Measurements from ENCODE around the gene SIL1.
"Not testable (repeated sequence)": the region's sequence is repeated elsewhere in the genome, so short reads cannot be mapped to it uniquely, and the experiment has no call there.

Gene SIL1

GRCh38 chr5:138933522-138934290 is 264.5 kb downstream of the SIL1 start:
- no peak for FAIRE-seq
- no peak for DNase-seq (ENCODE audit: insufficient read length)
- TF ChIP-seq POLR2AphosphoS5 (IDR thresholded peaks at IDR 0.05; ENCODE audit: low read depth, low read length): no peak

DNA sequence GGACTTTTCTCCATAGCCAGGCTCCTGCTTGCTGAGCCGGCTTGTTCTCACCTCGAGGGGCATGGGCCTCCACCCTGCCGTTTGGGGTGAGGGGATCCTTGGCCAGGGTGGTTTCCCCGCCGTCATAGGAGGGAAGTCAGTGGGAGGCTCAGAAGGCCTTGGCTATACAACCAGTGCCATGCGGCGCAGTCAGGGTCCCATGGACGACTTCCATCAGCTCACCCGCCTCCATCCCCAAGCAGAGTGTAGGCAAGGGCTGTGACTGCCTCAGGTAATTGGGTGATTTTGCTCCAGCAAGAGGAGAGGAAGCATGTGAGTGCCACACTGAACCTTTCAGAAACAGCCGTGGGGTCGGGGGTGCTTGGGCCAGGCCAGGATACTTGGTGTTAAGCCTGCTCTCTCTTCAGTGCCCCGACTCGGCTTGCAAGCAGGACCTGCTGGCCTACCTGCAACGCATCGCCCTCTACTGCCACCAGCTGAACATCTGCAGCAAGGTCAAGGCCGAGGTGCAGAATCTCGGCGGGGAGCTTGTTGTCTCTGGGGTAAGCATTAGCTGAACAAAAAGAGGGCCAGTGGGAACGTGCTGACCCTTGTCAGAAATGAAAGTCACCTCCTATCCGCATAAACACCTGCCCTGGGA is 265.9 kb downstream of the SIL1 start:
- TF ChIP-seq POLR2AphosphoS5 (IDR thresholded peaks at IDR 0.05; ENCODE audit: low read depth, low read length) (no peak), POLR2A (IDR thresholded peaks at IDR 0.05; ENCODE audit: low read depth, low read length) (no peak), TAF1 (IDR thresholded peaks at IDR 0.05; ENCODE audit: borderline replicate concordance, low read depth, low read length) (no peak)
- DNase-seq (ENCODE audit: insufficient read length) (no peak), FAIRE-seq (no peak)

GRCh38 chr5:138930371-138931097 is 267.6 kb downstream of the SIL1 start:
- no peak for FAIRE-seq
- no peak for DNase-seq (ENCODE audit: insufficient read length)
- TF ChIP-seq TAF1 (IDR thresholded peaks at IDR 0.05; ENCODE audit: borderline replicate concordance, low read depth, low read length) (no peak), POLR2A (IDR thresholded peaks at IDR 0.05; ENCODE audit: low read depth, low read length) (no peak), POLR2AphosphoS5 (IDR thresholded peaks at IDR 0.05; ENCODE audit: low read depth, low read length) (no peak)

GRCh38 chr5:138929571-138929955 is 268.6 kb downstream of the SIL1 start:
- FAIRE-seq (no peak), DNase-seq (ENCODE audit: insufficient read length) (no peak)
- TF ChIP-seq TAF1 (IDR thresholded peaks at IDR 0.05; ENCODE audit: borderline replicate concordance, low read depth, low read length) (no peak), POLR2A (IDR thresholded peaks at IDR 0.05; ENCODE audit: low read depth, low read length) (no peak), POLR2AphosphoS5 (IDR thresholded peaks at IDR 0.05; ENCODE audit: low read depth, low read length) (no peak)

GRCh38 chr5:138927979-138928378 is 270.2 kb downstream of the SIL1 start:
- DNase-seq (ENCODE audit: insufficient read length): no peak
- FAIRE-seq: no peak
- TF ChIP-seq POLR2AphosphoS5 (IDR thresholded peaks at IDR 0.05; ENCODE audit: low read depth, low read length) (no peak), POLR2A (IDR thresholded peaks at IDR 0.05; ENCODE audit: low read depth, low read length) (no peak), TAF1 (IDR thresholded peaks at IDR 0.05; ENCODE audit: borderline replicate concordance, low read depth, low read length) (no peak)

- DNase-seq (ENCODE audit: insufficient read length) (no peak), FAIRE-seq (no peak)
- TF ChIP-seq TAF1 (IDR thresholded peaks at IDR 0.05; ENCODE audit: borderline replicate concordance, low read depth, low read length) (no peak), POLR2AphosphoS5 (IDR thresholded peaks at IDR 0.05; ENCODE audit: low read depth, low read length) (no peak), POLR2A (IDR thresholded peaks at IDR 0.05; ENCODE audit: low read depth, low read length) (no peak)
Measured at GRCh38 chr5:138927544-138927943, 270.6 kb downstream of the SIL1 start.

- DNase-seq (ENCODE audit: insufficient read length): no peak
- no peak for TF ChIP-seq POLR2AphosphoS5 (IDR thresholded peaks at IDR 0.05; ENCODE audit: low read depth, low read length)
- TF ChIP-seq POLR2A (IDR thresholded peaks at IDR 0.05; ENCODE audit: low read depth, low read length): no peak
- TF ChIP-seq TAF1 (IDR thresholded peaks at IDR 0.05; ENCODE audit: borderline replicate concordance, low read depth, low read length): no peak
- FAIRE-seq: no peak
Measured at GRCh38 chr5:138926688-138927448, 271.3 kb downstream of the SIL1 start.

- TF ChIP-seq POLR2AphosphoS5 (IDR thresholded peaks at IDR 0.05; ENCODE audit: low read depth, low read length) (no peak), POLR2A (IDR thresholded peaks at IDR 0.05; ENCODE audit: low read depth, low read length) (no peak), TAF1 (IDR thresholded peaks at IDR 0.05; ENCODE audit: borderline replicate concordance, low read depth, low read length) (no peak)
- no peak for FAIRE-seq
- DNase-seq (ENCODE audit: insufficient read length): no peak
Measured at GRCh38 chr5:138926257-138926656, 271.9 kb downstream of the SIL1 start.

- FAIRE-seq (no peak), DNase-seq (ENCODE audit: insufficient read length) (no peak)
- TF ChIP-seq TAF1 (IDR thresholded peaks at IDR 0.05; ENCODE audit: borderline replicate concordance, low read depth, low read length) (no peak), POLR2AphosphoS5 (IDR thresholded peaks at IDR 0.05; ENCODE audit: low read depth, low read length) (no peak), POLR2A (IDR thresholded peaks at IDR 0.05; ENCODE audit: low read depth, low read length) (no peak)
Measured at GRCh38 chr5:138925090-138925635, 273.0 kb downstream of the SIL1 start.

GRCh38 chr5:138922494-138922893 is 275.7 kb downstream of the SIL1 start:
- DNase-seq (ENCODE audit: insufficient read length): no peak
- FAIRE-seq: no peak
- TF ChIP-seq TAF1 (IDR thresholded peaks at IDR 0.05; ENCODE audit: borderline replicate concordance, low read depth, low read length): no peak
- TF ChIP-seq POLR2A (IDR thresholded peaks at IDR 0.05; ENCODE audit: low read depth, low read length): no peak
- TF ChIP-seq POLR2AphosphoS5 (IDR thresholded peaks at IDR 0.05; ENCODE audit: low read depth, low read length): no peak

- not testable (repeated sequence) for FAIRE-seq; DNase-seq (ENCODE audit: insufficient read length)
Measured at GRCh38 chr5:138921362-138921761, 276.8 kb downstream of the SIL1 start.
